ENCODE data around the gene ABCB6.

The ABCB6 gene

DNA sequence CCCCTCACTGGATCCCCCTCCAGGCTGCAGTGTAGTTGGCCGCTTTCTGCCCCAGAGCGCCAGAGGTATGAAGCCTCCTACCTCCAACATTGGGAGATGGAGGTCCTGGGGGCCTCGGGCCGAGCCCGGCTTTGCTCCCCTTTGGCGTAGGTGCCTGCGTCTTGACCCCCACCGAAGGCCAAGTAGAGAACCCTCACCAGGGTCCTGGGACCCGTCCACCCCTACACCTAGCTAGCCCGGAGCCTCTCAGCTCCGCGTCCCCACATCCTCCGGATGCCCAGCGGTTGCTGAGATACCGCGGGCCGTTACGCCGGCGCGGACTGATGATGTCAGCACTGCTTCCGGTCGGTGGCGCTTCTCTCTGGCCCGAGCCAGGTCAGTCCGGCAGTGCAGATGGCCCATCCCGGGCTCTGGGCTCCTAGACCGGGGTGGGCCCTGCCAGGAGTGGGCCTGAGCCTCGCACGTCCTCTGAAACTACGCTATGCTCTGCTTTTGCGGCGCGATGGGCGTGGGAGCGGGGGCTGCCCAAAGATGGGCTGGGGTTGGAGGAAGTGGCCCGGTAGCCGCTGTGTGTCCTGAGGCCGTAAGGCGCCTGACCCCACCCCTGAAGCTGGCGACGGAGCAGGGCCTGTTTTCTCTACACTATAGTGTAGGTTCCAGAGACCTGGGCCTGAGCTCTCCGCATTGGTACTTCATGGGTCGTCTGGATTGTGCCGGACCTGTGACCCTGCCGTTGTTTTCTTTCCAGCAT lies 26.6 kb upstream of the ABCB6 start, which contains the start of the genes GLB1L and STK16:
TSS of gene GLB1L (minus strand) at position 297 of the 751 bp plus-strand sequence. CDS start 1,871 bp downstream, outside the sequence.
TSS of gene STK16 (plus strand) at position 332 of the 751 bp plus-strand sequence. CDS start 521 bp downstream, outside the sequence.
- DNase-seq = peak; percentile 89

DNA sequence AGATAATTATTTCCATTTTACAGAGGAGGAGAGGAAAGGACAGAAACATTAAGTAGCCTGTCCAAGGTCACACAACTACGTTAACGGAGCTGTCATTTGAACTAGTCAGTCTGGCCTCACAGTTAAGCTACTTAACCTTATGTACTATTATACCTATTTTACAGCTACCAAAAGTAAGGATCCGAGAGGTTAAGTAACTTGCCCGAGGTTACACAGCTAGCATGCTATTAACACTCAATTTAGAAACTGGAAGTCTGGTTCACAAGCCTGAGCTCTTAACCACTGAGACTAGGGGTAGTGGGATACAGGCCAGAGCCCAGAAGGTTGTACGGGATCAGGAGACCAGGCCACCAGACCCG lies 26.0 kb upstream of the ABCB6 start:
- DNase-seq = no peak

DNA sequence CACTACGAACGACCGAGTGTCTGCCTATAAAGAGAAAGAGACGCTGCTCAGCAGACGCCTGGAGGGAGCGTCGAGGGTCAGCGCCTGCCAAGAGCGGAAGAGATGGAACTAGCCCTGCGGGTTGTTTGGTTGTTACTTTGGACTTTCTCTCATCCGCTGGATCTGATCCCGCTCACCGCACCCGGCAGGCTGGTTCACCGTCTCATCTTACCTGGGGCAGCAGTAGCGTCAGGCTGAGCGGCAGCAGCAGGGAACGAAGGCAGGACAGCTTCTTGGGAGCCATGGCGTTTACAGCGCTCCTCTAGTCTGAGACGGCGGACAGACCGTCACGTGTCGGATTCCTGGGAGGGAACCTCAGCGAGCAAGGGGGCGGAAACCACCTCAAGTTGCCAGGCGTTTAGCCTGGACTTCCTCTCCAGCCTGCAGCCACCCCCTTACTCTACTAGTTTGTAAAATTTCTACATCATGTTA lies 24.6 kb upstream of the ABCB6 start:
- no peak for DNase-seq

DNA sequence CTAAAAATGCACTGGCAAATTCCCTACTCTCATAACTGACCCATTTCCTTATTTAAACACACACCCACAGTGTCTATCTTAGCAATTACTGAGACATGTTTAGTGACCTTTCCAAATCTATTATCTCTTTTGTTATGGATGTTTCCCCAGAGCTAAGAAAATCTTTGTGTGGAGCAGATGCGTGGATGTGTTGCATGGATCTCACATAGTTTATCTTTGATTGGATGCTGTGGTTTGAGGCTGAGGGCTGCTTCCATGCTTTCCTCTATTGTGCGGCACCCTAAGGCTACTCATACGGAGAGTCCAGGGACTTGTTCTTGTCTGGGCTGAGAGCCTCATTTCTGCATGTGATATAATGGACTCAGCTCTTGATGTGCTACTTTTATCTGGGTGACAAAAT lies 15.6 kb upstream of the ABCB6 start:
- no peak for DNase-seq

DNA sequence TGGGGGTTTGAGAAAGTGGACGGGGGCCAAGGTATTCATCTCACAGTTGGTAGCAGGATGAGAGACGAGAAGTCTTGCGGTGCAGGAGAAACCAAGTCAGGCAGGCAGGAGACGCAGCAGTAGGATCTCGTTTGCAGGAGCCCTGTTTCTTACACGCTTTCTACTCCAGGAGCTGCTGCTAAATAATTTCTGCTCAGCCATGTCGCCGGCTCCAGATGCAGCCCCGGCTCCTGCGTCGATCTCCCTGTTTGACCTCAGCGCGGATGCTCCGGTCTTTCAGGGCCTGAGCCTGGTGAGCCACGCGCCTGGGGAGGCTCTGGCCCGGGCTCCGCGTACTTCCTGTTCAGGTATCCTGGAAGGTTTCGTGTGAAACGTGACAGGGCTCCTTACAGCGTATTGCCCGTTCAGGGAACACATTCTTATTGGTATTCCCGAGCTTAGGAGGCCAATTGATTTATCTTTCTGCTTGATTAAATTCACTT lies 11.3 kb upstream of the ABCB6 start:
- DNase-seq = peak; percentile 60

DNA sequence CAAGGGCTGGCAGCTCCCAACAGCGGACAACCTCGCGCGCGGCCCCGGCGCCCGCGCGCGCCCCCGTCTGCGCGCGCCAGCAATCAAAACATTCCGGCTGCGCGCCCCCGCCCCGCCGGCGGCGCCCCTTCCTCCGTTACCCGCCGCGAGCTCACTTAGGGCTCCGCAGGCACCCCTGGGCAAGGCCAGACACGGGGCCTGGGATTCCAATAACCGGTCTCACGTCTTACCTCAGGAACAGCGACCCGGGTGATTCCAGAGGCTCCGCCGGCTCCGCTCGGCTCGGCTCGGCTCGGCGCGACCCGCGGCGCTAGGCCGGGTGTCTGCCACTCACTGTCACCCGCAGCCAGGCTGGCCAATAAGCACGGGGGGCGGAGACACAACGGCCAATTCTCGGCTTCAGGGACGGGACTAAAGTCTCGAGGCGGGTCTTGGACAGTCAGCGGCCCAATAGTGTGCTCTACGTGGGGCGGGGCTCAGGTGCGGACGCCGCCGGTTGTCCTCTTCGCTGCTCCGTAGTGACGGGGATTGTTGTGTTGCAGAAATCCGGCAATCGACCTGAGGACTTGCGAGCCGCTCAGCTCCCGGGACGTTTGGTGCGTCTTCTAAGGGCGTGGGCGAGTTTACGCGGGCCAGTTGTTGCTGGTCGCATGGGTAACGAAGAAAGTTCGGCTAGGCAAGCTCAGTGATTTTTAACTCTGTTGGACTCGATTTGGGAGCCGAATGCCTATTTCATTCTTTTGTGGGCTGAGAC lies 10.7 kb upstream of the ABCB6 start, which contains the start of the genes ANKZF1 and ATG9A:
TSS of gene ANKZF1 (plus strand) at position 502 of the 754 bp plus-strand sequence. CDS start 452 bp downstream, outside the sequence.
TSS of gene ATG9A (minus strand) at position 332 of the 754 bp plus-strand sequence. CDS start 1,612 bp downstream, outside the sequence.
- DNase-seq = peak; percentile 99

DNA sequence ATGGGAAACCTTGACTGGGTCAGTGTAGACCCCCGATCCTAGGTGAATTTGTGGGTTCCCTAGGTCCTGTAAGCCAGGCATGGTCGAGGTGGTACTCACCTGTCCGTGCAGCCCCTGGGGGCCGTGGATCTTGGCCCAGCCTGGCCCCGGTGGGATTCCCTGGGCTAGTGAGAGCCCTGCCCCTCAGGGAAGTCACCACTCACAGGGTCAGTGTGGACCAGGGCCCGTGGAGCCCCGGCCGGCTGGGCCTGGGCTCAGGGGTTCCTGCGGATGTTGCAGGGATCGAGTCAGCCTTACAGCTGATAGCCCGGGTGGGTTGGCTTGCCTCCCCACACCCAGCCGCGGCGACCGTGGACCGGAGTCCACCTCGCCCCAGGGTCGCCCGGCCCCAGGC lies 10.2 kb upstream of the ABCB6 start:
- peak; percentile 11 for DNase-seq

DNA sequence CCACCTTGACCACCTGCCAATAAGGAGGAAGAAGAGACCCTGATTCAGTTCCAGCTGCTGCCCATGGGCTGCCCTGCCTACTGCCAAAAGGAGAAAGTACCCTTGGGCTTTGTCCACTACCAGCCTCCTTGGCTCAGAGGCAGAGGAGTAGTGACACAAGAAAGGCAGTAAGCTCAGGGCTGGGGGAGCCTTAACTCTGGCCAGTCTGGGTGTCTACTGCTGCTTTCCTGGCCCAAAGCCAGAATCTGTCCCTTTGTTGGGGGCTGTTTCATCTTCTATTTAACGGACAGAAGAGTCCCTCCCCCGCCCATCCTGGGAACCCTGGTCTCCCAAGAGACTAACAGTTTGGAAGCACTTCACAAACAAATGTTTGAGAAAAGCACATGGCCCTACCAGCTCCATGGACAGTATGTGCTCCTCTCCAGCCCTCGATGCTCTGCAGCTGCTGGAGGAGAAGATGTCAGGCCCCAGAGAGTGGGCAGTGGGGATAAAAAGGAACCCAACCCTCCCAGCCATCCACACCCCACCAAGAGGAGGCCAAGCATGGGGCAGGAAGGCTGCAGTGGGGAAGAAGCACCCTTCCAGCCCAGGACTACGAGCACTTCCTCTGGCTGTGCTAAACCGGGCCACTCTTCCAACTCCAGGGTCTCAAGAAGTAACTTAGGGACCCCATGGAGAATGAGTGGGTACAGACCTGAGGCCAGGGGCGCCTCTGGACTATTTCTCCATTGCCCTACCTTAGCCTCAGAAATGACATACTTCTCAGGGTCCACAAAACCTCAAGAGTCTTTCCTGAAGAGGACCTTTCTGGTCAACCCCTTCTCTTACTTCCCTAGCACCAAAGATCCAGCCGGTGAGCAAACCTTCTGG lies 9.5 kb upstream of the ABCB6 start:
- DNase-seq = no peak

DNA sequence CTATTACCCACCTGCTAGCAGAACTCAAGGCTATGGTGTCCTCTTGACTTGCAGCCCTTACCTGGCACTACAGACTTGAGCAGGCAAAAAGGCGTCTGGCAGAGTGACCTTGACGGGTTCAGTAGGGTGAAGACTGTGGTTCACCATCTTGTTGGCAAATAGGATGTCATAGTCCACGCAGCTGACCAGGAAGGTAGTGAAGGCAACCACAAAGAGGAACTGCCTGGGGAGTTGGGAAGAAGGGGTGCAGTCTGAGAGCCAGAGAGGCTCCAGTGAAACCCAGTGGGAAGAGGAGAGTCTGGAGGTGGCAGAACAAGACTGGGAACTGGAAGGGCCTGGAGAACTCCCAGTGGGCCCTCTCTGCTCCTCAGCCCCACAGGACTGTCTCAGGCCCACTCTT lies 6.6 kb upstream of the ABCB6 start:
- DNase-seq = no peak

DNA sequence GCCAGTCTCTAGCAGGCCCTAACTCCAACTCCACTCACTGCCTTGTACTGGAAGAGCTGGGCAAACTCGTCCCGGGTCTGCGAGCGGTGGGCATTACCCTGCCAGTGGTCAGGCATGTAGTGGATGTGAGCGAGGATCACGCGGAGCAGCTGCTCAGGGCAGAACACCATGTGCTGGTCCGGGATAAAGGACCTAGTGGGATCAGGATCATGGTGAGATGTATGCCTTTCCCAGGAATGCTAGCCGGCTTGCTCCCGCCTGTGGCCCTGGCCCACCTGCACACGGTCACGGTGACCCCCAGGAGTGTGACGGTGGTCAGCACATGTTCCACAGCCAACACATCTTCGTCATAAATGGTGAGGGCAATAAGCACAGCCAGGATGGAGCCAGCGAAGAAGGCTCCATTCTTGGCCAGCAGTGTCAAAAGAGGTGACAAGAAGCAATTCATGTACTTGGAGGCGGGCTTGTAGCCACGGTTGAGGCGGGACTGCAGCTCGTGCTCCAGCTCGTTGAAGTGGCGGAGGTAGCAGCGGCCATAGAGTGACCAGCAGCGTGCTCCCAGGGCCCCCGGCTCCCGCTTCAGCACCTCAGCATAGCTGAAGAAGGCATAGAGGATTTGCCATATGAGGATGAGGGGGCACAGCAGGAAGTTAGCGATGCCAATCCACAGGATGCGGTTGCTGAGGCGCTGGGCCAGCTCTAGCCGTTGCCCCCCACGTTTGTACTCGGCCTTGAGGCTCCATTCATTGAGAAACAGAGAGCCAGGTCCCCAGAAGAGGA lies 5.3 kb upstream of the ABCB6 start:
- no peak for DNase-seq

DNA sequence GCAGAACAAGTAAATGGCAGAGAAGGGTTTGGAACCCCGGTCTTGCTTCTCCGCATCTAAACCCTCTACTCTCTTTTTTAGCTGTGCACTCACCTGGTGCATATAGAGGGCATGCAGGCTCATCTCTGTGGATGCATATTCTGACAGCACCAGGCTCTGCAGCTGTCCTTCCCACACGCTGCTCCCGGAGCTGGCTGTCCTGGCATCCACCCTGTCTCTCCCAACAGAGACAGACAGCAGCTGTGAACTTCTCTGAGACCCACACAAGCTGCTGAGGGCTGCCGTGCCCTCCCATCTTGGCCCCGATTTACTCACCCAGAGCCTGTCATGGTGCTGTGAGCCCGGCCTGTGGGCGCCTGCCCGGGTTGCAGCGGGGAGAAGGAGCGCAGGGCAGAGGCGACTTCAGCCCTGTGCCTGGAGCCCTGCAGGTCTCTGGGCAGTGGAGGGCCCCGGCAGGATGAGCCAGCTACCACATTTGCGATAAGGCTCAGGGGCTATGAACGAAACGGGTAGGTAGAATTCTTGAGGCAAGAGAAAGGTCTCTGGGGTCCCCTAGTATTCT lies 3.3 kb upstream of the ABCB6 start:
- no peak for DNase-seq

DNA sequence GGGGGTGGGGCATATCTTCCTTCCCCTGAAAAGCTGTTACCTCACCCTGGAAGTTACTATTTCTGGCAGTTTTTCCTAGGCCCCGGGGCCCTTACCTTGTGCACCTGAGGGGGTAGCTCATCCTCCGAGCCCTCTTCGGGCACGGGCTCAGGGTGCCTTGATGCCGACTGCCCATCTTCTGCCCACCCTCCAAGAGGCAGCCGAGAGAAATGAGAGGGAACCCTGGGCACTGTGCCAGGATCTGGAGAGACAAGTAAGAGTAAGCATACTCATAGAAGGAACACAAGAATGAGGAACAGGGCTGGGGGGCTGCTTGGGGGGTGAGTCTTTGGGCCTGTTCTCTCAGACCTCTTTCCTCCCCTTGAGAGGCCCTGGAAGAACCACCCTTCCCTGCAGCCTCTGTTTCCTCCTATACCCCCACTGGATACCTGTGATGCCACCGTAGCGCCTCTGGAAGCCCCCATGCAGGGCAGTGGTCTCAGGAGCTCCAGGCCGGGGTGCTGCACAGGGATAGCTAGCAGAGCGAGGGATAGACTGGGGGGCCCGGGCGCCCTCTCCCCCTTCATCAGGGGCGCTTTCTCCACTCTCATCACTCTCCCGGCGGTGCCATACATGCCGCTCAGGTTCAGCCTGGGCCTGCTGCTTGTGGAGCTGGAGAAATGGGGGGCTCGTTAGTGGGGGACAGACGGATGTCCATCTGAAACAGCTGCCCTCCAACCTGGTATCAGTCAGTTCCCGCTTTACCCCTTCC lies 2.1 kb upstream of the ABCB6 start:
- no peak for DNase-seq

DNA sequence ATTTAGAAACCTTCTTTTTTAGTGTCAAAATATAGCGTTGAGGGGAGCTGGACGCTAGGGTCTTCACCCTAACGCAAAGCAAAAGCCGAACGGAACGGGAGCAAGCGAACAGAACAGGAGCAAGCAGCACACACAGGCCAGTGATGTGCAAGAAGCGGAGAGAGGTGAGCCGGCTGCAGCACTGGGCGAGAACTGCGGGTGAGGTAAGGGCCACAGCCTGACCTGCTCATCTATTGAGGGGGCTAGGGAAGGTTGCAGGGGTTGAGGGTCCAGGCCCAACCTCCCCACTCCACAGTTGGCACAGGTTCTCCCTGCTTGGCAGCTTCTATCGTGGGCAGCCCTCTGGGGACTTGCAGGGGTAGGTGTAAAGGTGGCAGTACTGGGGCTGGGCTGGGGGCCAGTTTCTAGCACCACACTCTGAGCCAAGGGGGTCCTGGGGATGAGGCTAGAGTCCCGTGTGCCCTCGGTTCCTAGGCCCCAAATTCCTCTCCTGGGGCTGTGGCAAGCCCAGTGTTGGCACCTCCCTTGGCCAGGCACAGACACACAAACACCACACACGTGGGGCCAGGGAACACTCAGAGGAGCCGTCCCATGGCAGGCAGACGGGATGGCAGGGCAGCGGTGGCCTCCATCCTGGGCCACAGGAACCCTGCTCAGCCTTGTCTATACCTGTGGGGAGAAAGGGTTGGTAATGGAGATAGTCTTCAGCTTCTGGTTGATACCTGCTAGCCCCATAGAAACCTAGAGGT lies 1.2 kb upstream of the ABCB6 start:
- no peak for DNase-seq

DNA sequence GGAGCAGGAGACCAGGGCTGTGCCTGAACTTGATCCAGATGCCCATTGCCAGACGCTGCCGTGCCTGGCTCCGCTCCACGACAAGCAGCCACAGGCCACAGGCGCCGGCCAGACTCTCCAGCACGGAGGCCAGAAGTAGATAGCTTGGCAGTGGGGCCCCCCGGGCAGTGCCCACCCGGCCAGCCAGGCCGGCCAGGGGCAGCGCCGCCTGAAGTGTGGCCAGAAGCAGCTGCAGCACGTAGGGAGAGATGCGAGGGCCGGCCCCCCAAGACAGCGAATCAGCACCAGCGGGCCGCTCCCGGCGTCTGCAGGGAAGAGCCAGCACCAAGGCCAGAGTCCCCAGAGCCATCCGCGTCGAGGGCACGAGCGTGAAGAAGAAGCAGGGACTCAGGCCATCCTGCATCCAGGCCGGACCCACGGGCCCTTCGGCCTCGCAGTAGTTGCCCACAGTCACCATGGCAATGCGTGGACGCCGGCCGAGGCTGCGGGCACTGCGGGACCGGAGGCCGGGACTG lies 484 bp downstream of the ABCB6 start:
- DNase-seq = peak; percentile 34

DNA sequence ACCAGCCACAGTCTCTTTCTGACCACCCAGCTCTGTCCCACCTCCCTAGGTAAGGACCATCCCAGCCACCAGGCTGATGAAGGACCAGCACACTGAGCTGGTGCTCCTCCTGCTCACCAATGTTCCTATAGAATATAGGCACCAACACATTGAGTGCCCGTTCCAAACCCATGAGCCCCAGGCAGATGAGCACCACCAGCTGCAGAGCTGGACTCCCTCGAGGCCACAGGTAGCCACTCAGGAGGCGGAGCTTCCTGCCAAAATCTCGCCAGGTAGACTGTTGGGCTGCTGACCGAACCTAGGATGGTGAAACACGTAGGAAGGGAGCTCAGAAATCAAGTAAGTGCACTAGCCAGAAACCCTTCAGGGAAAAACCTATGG lies 2.2 kb downstream of the ABCB6 start:
- no peak for DNase-seq

DNA sequence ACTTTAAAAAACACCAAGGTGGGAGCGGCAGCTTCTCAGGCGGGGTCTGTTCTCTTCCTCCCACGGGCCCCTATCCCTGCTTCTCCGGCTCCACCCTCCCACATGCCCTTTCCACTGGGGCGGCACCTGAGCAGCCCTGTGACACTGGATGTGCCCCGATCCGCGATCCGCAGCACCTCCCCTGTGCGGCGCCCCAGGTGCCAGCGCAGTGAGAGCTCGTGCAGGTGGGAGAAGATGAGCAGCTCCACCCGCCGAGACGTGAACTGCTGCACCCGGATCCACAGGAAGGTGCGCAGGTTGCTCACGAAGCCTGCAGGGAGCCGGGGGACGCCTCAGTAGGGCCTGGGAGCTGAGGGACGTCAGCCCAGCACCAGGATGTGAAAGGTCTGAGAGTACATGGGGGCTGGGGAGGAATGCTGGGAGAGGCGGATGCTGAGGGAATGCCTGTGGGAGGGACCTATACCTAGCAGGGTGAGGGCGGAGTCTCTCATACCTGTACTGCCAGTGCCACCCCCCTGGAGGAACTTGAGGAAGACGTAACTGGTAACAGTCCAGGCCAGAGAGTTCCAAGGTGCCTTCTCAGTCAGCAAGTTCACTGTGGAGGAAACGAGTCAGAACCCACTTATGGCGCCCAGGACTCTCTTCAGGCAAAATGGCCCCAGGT lies 2.8 kb downstream of the ABCB6 start:
- no peak for DNase-seq

DNA sequence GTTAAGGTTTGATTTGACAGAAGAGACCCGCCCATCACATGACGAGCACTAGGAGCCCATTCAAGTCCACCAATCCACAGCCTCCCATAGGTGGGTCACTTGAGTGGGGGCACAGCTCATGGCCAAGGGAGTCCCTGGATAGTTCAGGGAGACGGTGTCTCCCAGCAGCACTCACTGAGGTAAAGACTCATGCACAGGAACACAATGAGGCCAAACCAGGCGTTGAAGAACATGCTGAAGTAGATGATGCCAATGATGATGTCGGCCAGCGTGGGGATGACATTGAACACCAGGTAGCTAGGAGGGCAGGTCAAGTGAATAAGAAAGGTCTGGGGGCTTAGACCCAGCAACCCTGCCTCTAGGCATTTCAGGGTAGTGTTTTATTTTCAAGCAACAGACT lies 4.0 kb downstream of the ABCB6 start:
- no peak for DNase-seq

DNA sequence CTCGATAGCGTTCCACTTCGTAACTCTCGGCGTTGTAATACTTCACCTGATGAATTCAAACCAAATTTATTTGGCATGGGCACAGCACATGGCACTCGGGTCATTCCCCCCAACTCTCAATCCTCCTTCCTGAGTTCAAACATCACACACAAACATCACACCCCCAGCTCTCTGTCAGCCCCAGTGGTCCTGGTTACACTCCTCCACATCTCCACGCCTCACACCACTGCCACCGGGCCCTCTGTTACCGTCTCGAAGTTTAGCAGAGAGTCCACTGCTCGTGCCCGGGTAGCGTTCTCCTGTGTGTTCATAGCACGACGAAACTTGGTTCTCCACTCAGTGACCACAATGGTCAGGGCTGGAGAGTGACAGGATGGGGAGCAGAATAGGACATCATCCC lies 4.6 kb downstream of the ABCB6 start:
- DNase-seq = no peak

DNA sequence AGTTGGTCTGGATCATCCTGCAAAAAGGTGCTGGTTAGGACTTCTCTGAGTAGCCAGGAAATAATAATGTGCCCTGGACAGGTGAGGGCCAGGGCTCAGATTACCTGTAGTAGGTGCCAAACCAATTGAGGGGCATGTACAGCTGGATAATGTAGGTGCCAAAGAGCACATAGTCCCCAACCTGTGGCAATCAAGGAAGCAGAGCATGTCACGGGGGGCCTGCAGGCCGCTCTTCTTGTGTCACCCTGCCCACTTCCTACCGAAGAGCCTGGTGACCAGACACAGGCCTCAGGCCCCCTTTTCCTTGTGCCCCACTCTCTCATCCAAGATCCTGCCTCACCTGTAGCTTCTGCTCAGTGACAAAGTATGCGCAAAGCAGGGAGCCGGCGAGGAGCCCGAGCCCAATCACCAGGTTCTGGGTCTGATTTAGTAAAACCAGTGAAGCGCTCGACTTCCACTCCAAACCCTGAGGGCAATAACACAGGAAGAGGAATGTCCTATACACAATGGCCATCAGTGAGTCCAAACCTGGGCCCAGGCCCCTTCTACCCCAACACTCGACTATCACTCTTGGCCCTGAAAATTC lies 5.2 kb downstream of the ABCB6 start:
- no peak for DNase-seq
